GM12872 (cell line): ENCODE data around the gene SMARCD1.
A peak's percentile ranks its signal among the peaks of the same experiment; 100 is the strongest.

Experiments used
- CTCF ChIP-seq: IDR thresholded peaks from 3 replicates; pipeline ENCODE4 v1.5.1; 2011; ENCODE audit warnings: low read depth, mild to moderate bottlenecking, low read length, moderate library complexity; ENCODE audit not compliant: insufficient read depth

The SMARCD1 gene

DNA sequence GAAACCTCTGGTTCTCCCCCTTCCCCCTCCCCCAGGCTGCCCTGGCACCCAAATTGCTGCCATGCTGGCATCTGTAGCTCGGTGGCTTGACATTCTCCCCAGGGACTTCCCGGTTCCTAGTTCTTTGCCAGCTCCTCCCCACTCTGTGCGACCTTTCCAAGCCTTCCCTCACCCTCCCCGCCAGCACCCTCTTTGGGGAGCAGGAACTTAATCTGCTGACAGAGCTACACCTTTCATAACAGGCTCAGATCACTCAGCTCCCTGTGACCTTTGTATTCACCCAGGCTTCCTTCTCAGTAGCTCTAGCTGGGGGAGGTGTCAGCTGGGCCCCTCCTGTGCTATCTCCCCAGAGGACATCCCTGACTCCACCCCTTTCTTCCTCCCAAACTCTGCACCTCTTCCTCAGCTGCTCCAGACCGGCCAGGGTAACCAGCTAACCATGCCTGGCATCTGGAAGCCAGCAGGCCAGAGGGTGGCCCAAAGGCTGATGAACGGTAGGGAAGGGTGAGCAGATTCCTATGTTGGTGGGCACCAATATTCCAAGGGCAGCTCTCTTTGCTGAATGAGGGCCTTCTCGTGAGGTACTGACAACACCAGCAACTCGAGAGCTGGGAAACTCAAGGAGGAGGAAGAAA, 25.1 kb downstream of the SMARCD1 start:
- TF ChIP-seq CTCF, result no peak

DNA sequence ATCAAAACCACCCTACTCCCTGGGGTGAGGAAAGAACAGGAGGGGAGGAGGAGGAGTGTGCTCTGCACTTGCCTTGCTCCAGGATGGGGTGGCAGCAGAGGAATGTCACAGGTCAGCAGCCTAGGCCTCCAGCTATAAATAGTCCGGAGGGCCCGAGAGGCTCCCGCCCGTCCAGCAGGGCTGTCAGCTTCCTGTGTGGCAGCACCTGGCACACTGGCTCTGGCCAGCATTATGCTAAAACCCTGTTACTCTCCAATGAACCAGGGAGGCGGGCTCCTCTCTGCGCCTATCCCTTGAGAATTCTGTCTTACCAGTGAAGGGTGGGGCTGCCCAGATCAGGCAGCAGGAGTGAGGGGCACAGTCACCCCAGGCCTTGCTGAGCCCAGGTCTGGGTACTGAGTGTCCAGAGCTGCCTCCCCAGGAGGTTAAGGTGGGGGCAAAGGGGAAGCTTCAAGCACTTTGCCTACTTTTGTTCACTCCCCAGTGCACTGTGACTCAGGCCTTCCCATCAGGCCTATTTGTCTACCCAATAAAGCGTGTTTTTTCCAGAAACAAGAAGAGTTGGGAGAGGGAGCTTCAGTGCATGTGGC, 25.7 kb downstream of the SMARCD1 start:
- no peak; the same call in 2 of the 3 replicates for TF ChIP-seq CTCF

- TF ChIP-seq CTCF, result no peak
These were observed 26.2 kb downstream of the SMARCD1 start for GRCh38 chr12:50111395-50111692.

GRCh38 chr12:50111693-50112455, 26.7 kb downstream of the SMARCD1 start, which contains the start of gene COX14:
COX14 (plus strand) TSS chr12:50112236; CDS start chr12:50120044, 7,808 bp downstream.
- peak; percentile 86 for TF ChIP-seq CTCF

- TF ChIP-seq CTCF, result no peak
These were observed 27.5 kb downstream of the SMARCD1 start for GRCh38 chr12:50112456-50113218.

GRCh38 chr12:50117057-50117622, 32.0 kb downstream of the SMARCD1 start:
- TF ChIP-seq CTCF, result no peak

- no peak for TF ChIP-seq CTCF
These were observed 34.2 kb downstream of the SMARCD1 start for GRCh38 chr12:50119387-50119786.
